Type B pancreatic cell (in vitro differentiated cells): ENCODE results near the gene FIGNL1. TPM values are rescaled to one million over a fixed set of nuclear protein-coding genes. Genes with fewer than 3 reads are reported as not detected.
A peak's percentile ranks its signal among the peaks of the same experiment; 100 is the strongest.

ENCODE experiments used
- DNase-seq: peaks from one replicate; pipeline ENCODE4 v3.0.0; 2021; ENCODE audit warnings: mixed read lengths; ENCODE audit not compliant: unreplicated experiment; ENCODE audit errors: extremely low spot score
- H3K27ac Mint-ChIP-seq: 2 replicates; pipeline ENCODE4 v1.8.0; 2021; ENCODE audit warnings: mild to moderate bottlenecking, mixed read lengths
- H3K27me3 Mint-ChIP-seq: 2 replicates; pipeline ENCODE4 v1.8.0; 2021; ENCODE audit warnings: mixed read lengths
- H3K36me3 Mint-ChIP-seq: 2 replicates; pipeline ENCODE4 v1.8.0; 2021; ENCODE audit warnings: mixed read lengths
- H3K4me1 Mint-ChIP-seq: one replicate; pipeline ENCODE4 v1.8.0; 2021; ENCODE audit warnings: mixed read lengths; ENCODE audit not compliant: unreplicated experiment
- H3K4me3 Mint-ChIP-seq: 2 replicates; pipeline ENCODE4 v1.8.0; 2021; ENCODE audit warnings: mild to moderate bottlenecking, mixed read lengths
- H3K9me3 Mint-ChIP-seq: 2 replicates; pipeline ENCODE4 v1.8.0; 2021; ENCODE audit warnings: mixed read lengths
- total RNA-seq: library from RNA; stranded (reverse); gene quantifications from 2 replicates; pipeline ENCODE4 v1.2.1, GENCODE V29; 2021; ENCODE audit warnings: low replicate concordance
- TF ChIP-seq, protein P1 (sequence below): fragments of 200-600 bp; sonication (generic); conservative IDR thresholded peaks from 2 replicates; pipeline ENCODE4 v1.5.0; 2021; ENCODE audit warnings: antibody characterized with exemption, mild to moderate bottlenecking

FIGNL1 gene
- total RNA-seq, 1 donor from 2014 or later, result 28.6 TPM

DNA sequence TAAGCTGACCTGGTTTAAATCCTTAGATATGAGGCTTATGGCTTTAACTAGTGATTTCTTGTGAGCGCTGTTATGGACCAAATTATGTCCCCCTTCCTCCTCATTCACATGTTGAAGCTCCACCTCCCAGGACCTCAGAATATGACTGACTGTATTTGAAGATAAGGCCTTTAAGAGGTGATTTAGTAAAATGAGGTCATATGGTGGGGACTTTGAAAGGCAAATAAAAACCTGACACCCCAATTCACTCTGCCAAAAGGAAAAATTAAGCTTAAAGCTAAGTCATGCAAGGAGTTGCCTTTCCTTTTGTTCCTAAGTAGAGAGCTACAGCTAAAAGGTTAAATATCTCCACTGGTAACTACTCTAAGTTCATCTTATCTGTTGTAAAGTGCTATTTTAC lies 36.4 kb upstream of the FIGNL1 start:
- Mint-ChIP-seq H3K27me3 (no peaks in the 10 kb centered on the region), H3K4me1 (no peaks in the 10 kb centered on the region), H3K36me3 (no peaks in the 10 kb centered on the region), H3K4me3 (no peak overlapping the region), H3K27ac (no peak overlapping the region), H3K9me3 (no peaks in the 10 kb centered on the region)
- DNase-seq, result no peak
- TF ChIP-seq, protein P1, sequence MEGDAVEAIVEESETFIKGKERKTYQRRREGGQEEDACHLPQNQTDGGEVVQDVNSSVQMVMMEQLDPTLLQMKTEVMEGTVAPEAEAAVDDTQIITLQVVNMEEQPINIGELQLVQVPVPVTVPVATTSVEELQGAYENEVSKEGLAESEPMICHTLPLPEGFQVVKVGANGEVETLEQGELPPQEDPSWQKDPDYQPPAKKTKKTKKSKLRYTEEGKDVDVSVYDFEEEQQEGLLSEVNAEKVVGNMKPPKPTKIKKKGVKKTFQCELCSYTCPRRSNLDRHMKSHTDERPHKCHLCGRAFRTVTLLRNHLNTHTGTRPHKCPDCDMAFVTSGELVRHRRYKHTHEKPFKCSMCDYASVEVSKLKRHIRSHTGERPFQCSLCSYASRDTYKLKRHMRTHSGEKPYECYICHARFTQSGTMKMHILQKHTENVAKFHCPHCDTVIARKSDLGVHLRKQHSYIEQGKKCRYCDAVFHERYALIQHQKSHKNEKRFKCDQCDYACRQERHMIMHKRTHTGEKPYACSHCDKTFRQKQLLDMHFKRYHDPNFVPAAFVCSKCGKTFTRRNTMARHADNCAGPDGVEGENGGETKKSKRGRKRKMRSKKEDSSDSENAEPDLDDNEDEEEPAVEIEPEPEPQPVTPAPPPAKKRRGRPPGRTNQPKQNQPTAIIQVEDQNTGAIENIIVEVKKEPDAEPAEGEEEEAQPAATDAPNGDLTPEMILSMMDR, result no peak

- H3K27ac Mint-ChIP-seq, result no peak overlapping the region
- no peak for DNase-seq
- H3K4me1 Mint-ChIP-seq, result no peaks in the 10 kb centered on the region
- H3K27me3 Mint-ChIP-seq, result no peaks in the 10 kb centered on the region
- no peaks in the 10 kb centered on the region for H3K36me3 Mint-ChIP-seq
- no peak overlapping the region for H3K4me3 Mint-ChIP-seq
- H3K9me3 Mint-ChIP-seq, result no peaks in the 10 kb centered on the region
- TF ChIP-seq, protein P1, result peak; percentile 26
These were observed 31.7 kb upstream of the FIGNL1 start for GRCh38 chr7:50481867-50482266.

DNA sequence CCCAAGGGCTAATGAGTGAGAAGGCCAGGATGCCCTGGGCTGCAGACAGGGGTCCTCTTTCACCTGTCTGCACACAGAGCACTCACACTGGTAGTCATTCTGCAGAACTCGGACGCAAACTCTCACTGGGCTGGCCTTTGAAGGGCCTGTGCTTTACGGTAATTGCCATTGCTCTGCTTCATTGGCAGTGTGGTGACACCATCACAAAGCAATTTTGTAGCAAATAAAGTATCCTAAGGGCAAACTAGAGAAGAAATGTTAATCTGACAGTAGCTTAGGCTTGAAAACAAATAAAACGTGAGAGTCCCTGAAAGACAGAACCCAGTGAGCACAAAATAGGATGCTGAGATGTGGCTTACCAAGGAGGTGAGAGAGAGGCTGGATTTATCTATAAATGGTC lies 30.6 kb upstream of the FIGNL1 start:
- H3K27ac Mint-ChIP-seq, result no peak overlapping the region
- H3K36me3 Mint-ChIP-seq, result no peaks in the 10 kb centered on the region
- no peak overlapping the region for H3K4me3 Mint-ChIP-seq
- no peaks in the 10 kb centered on the region for H3K9me3 Mint-ChIP-seq
- TF ChIP-seq, protein P1, result no peak
- no peaks in the 10 kb centered on the region for H3K27me3 Mint-ChIP-seq
- DNase-seq, result no peak
- no peaks in the 10 kb centered on the region for H3K4me1 Mint-ChIP-seq

DNA sequence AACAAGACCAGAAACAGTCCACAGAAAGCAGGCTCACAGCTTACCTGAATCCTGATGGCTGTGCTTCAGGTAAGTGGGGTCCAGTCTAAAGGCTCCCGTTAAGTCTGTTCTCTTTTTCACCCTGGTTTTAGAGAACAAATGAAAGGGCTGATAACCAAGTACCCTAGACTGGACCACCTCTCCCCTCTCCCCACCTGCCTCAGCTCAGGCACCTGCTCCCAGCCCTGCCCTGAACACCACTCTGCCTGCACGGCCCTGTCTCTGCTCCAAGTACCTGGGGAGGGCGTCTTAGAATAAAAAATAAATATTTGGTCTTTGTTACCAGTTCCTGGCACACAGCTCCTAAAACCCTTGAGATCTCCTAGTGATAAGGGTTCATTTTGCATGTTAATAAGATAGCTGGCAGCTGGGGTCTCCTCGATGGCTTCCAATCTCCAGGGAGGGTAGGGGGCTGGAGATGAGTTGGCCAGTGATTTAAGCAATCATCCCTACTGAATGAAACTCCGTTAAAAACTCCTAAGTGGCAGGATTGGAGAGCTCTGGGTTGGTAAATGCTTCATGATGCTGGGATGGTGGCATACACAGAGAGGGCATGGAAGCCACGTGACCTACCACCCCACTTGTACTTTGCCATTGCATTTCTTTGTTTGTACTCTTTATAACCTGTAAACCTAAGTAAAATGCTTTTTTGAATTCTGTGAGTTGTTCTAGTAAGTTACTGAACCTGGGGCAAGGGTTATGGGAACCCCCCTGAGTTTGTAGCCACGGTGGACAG lies 29.8 kb upstream of the FIGNL1 start:
- Mint-ChIP-seq H3K27ac (no peak overlapping the region), H3K36me3 (no peaks in the 10 kb centered on the region), H3K4me1 (no peaks in the 10 kb centered on the region), H3K4me3 (no peak overlapping the region), H3K27me3 (no peaks in the 10 kb centered on the region), H3K9me3 (no peaks in the 10 kb centered on the region)
- no peak for DNase-seq
- TF ChIP-seq, protein P1, result no peak

GRCh38 chr7:50477640-50478039 lies 27.5 kb upstream of the FIGNL1 start:
- Mint-ChIP-seq H3K9me3 (no peaks in the 10 kb centered on the region), H3K4me3 (no peak overlapping the region), H3K27me3 (no peaks in the 10 kb centered on the region), H3K27ac (peak overlapping the region; percentile 29), H3K4me1 (no peaks in the 10 kb centered on the region), H3K36me3 (no peaks in the 10 kb centered on the region)
- no peak for DNase-seq
- TF ChIP-seq, protein P1, result no peak
